ENCODE data around the gene IRAG1. TPM values are rescaled to one million over a fixed set of nuclear protein-coding genes. Genes with fewer than 3 reads are reported as not detected.
"Not testable (repeated sequence)": the region's sequence is repeated elsewhere in the genome, so short reads cannot be mapped to it uniquely, and the experiment has no call there.

IRAG1 gene
- total RNA-seq, 1 donor from 2014 or later, result 5.9 TPM

DNA sequence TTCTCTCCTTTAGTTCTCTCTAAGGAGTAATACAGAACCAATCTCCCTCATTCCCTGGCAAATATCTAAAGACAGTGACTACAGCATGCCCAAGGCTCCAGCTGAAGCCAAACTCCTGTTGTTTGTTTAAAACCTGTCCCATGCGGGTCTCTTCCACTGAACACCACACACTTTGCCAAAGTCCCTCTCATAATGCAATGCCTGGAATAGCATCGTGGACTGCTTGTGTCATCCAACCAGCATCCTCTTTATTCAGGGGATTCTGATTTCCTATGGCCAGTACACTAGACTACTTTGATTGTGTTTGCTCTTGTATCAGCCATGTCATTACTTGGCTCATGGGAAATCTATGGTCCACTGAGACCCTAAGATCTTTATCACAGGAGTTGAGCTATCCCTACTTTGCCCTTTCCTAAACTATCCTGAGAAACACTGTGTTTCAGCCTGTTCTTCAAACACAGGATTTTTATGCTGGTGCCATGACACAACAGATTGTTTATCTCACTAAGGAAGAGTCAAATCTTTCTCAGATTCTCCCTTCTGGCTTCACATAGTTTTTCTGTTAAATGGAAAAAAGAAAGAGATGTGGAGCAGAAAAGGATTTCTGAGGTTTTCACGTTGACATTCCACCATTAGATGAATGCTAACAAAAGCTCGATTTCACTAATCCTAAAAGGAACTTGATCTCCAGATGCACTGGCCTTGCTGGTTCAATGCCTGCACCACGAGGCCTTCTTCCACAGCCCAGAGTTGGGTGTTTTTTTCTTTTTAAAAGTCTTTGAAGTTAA, 15.9 kb upstream of the IRAG1 start:
- ATAC-seq, result no peak
- no peak for DNase-seq (ENCODE audit: missing footprints)
- intact Hi-C loops (cut with DNase I), result no loop called here

DNA sequence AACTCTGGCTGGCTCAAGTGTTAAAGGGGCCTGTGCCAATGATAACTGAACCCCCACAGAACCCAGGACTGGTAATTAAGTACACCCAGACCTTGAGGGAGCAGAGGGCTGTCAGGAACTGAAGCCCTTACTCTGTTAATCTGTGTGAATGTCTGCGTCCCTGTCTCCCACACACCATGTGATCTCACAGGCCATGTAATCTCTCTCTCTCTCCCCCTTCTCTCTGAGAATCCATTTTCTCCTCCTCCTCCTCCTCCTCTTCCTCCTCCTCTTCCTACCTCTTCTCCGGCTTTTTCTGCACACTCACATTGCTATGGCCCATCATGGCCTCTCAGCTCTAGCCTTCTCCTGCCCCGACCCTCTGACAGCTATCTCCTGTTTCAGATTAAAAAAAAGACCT, 14.6 kb upstream of the IRAG1 start:
- ATAC-seq, result no peak
- no peak for DNase-seq (ENCODE audit: missing footprints)
- intact Hi-C loops (cut with DNase I), result no loop called here

DNA sequence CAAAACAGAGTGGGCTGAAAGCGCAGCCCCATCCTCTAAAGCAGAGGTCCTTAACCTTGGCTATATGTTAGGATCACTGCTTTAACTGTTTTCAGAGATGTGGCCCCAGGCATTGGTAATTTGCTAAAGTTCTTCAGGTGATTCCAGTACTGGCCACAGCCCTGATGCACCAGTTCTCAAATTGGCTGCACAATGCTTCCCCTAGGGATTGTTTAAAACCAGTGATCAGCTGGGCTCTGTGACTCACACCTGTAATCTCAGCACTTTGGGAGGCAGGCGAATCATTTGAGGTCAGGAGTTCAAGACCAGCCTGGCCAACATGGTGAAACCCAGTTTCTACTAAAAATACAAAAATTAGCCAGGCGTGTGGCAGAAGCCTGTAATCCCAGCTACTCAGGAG, 8.4 kb upstream of the IRAG1 start:
- ATAC-seq, result no peak
- intact Hi-C loops (cut with DNase I), result no loop called here
- no peak for DNase-seq (ENCODE audit: missing footprints)

DNA sequence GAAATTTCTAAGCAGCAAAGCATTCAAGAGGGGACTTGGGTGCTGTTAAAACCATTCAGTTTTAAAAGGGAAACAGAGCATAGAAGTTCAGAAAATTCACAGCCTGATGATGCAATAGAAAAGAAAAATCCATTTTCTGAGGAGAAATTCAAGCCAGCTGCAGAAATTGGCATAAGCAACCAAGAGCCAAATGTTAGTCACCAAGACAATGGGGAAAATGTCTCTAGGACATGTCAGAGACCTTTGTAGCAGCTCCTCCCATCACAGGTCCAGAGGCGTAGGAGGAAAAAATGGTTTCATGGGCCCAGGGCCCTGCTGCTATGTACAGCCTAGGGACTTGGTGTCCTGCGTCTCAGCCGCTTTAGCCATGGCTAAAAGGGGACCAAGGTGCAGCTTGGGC, 5.5 kb upstream of the IRAG1 start:
- intact Hi-C loops (cut with DNase I), result no loop called here
- ATAC-seq (no peak), DNase-seq (ENCODE audit: missing footprints) (no peak)

DNA sequence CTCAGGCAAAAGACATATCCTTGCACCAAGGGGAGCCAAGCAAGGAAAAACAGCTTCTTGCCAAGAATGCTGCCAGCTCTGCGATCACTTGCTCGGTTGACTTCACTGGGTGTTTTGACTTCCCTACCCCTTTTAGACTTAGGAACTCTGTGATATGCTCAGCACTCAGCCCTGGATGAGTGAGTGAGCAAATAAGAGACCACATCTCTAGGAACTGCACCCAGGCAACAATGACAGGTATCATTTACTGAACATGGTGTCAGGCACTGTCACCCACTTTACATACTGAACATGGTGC, 3.7 kb upstream of the IRAG1 start:
- DNase-seq (ENCODE audit: missing footprints), result no peak
- no peak for ATAC-seq
- intact Hi-C loops (cut with DNase I), result no loop called here

DNA sequence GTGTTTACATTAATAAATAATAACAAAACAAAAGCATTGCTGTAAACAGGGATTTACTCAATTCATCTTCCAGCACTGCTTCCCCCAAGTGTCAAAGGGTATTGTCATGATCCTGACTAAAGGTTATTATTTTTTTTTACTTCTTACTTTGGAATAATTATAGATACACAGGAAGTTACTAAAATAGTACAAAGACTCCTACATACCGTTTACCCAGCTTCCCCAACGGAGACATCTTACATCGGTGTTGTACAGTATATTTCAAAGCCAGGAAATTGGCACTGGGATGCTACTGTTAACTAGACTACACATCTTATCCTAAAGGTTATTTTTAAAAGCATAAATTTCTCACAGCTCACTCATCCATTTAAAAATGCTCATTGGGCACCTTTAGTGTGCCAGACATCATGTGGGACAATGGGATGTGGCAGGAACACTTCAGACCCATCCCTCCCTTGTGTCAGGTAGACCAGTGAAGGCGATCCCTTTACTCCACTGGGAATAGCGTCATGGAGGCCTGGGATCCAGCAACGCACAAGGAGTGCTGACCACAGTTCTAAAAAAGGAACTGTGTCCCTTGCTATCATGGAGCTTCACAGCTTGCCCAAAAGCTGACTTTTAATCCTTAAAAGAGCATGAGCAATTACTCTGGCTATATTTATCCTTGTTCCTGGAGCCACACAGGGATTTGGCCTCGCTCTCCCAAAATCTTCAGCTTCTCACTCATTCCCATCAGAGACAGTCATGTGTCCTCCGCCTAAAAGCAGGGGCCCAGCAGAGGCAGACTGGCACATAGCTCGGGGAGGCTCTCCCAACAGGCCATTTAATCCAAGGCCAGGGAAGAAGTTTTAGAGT, 3.1 kb upstream of the IRAG1 start:
- DNase-seq (ENCODE audit: missing footprints) (no peak), ATAC-seq (peak; percentile 23)
- intact Hi-C loops (cut with DNase I), result no loop called here

DNA sequence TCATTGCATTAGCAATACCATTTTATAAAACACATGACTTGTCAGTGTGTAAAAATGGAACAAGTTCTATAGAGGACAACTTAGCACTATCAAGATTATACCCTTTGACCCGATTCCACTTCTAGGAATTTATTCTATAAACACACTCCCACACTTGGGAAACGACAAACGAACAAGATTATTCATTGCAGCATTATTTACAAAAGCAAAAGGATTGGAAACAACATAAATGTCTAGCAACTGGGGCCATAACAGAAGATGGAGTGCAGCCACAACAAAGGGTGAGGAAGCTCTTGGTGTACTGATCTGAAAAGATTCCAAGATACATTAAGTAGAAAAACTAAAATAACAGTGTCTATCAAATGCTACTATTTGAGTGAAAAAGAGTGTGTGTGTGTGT, 2.3 kb upstream of the IRAG1 start:
- DNase-seq (ENCODE audit: missing footprints) (no peak), ATAC-seq (no peak)
- intact Hi-C loops (cut with DNase I), result no loop called here

DNA sequence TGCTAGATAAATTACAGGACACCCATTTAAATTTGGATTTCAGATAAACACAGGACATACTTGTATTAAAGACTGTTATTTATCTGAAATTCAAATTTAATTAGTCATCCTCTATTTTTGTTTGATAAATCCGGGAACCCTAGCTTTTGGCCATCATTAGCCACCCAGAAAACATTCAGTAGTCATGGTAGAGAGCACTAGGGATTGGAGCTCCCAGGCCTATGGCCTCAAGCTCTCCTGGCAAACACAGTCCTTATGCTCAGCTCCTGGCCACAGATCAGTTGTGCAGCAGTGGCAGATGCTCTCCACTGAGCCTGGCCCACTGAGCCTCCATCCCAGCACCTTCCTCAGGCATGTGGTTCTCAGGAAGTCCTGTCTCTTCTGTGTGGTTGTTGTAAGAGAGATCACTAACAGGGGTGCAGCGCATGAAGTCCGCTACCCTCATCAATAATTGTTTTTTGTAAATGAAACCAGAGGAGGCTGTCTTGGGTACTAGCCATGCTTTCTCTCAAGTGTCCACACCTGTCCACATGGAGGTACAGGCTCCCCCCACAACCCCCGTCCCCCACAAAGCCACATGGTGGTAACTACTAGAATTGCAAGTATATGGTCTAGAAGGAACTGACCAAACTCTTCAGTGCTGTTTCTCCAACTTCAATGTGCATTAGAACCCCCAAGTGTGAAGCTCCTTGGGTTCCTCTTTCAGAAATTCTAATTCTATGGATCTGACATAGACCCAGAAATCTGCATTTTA, 1.1 kb upstream of the IRAG1 start:
- DNase-seq (ENCODE audit: missing footprints) (no peak), ATAC-seq (no peak)
- intact Hi-C loops (cut with DNase I), result no loop called here

DNA sequence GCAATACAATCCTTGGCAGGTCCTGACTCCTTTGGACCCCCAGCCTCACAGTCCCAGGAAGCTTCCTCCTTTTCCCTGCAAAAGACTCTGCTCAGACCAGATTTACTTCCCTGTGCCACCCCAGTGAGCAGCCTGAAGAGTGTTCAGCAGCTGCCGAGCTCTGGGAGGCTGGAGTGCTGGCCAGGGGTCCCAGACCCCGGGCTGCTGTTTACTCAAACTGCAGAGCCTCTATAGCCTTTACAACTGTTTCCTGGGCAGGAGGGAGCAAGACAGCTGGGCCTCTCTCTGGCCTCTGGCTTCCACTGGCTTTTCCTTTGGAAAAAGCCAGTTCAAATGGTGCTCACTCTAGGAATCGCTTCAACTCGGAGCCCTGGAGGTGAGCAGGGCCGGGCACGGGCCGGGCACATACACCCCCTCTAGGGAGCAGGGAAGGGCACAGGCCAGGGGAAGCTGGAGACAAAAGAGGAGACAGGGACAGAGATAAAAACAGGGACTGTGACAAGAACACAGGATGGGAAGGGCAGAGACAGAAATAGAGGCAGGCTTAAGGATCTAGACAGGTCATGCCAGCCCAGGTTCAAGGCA, 932 bp downstream of the IRAG1 start:
- intact Hi-C loops (cut with DNase I), result no loop called here
- no peak for DNase-seq (ENCODE audit: missing footprints)
- ATAC-seq, result no peak

DNA sequence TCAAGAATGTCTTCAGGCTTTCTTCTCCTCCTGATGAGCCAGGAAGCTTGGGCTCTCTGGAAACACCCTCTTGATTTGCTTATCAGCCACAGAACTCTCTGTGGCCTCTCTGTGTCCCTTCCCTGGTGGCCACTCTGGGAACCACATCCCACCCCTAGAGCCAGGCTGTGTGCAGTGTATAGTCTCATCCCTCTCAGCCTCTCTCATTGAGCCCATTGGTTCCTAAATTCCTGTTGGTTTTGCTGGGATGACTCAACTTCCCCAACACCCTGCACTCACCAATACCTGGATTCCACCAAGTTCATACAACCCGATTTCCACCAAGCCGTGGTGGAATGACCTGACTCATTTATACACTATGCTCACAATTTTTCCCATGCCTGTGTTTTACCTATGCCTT, 5.2 kb downstream of the IRAG1 start:
- intact Hi-C loops (cut with DNase I), result no loop called here
- no peak for ATAC-seq
- DNase-seq (ENCODE audit: missing footprints), result no peak

DNA sequence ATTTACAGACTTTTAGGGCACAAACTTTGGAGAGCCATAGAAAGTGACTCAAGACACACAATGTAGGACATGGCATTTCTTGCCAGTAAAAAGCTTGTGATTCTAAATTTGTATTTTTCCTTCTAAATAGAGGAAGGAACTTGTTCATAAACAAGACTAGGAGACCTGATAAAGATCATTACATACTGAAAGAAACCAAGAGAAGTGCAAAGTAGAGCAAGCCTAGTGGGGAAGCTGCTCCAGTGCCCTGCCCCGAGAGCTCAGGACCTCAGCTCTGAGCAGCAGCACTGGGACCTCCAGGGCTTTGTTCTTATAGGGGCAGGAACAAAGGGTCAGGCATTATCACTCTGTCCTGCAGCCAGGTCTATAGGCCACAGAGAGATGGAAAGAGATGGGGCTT, 7.2 kb downstream of the IRAG1 start:
- no peak for DNase-seq (ENCODE audit: missing footprints)
- ATAC-seq, result no peak
- intact Hi-C loops (cut with DNase I), result no loop called here

DNA sequence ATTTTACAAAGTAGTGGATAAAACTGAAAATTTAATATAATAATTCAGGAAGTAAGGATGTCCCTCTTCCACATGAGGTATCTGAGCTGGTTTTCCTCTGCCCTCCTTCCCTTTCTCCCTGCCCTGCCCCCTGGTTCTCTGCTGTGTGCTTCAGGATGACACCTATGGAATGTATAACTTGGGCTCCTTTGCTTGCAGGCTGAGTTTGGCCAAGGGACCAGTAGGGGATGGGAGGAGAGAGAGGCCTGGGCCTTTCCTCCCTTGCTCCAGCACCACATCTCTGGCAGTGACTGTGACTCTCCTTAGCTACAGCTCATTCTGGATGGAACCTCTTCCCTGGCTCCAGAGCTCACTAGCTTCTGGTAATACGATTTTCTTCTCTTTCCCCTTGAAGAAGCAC, 10.1 kb downstream of the IRAG1 start:
- DNase-seq (ENCODE audit: missing footprints), result no peak
- intact Hi-C loops (cut with DNase I), result no loop called here
- no peak for ATAC-seq

DNA sequence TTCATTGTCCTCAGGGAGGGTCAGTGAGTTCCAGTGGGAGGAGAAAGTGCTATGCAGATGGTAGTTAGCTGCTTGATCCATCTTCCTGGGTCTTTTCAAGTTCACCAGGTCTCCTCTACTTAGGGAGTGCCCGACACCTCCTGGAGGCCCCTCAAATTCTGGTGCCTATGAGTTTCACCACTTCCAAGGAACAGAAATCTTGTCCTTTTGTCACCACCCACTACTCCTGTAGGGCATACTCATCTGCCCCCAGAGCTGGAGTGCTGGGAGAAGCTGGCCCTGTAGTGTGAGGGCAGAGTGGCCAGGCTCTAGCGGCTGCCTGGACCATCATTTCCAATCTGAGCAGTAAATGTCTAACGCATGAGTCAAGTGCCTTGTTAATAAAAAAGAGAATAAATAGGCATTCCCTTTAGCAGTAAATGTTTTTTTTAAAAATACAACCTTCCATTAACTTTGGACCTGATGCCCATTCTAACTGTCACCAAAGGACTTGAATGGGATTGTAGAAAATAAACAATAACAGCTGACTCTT, 12.5 kb downstream of the IRAG1 start:
- ATAC-seq (no peak), DNase-seq (ENCODE audit: missing footprints) (no peak)
- intact Hi-C loops (cut with DNase I), result no loop called here

DNA sequence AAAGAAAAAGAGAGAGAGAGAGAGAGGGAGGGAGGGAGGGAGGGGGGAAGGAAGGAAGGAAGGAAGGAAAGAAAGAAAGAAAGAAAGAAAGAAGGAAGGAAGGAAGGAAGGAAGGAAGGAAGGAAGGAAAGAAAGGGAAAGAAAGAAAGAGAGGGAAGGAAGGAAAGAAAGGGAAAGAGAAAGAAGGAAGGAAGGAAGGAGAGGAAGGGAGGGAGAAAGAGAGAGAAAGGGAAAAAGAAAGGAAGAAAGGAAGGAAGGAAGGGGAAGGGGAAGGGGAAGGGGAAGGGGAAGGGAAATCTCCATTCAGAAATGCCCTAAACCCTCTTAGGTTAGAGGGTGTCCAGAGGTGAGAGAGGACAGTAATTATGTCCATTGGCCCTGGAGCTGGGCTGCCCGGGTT, 13.3 kb downstream of the IRAG1 start:
- DNase-seq (ENCODE audit: missing footprints); intact Hi-C loops (cut with DNase I); ATAC-seq: not testable (repeated sequence)

DNA sequence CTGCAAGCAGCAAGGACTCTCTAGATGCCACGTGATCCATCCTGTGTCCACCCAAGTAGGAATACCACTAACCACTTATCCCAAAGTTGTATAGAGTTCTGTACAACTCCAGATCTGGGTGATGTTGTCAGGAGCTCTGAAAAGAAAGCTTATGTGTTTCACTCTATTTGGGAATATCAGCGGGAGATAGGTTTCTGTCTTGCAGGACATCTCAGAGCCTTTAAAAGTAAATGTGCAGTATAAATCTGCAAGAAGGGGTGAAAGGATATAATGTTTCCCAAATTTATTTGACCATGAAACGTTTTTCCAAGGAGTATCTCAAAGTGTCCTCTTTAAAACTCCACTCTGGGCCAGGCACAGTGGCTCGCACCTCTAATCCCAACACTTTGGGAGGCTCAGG, 13.9 kb downstream of the IRAG1 start:
- intact Hi-C loops (cut with DNase I), result no loop called here
- ATAC-seq, result no peak
- DNase-seq (ENCODE audit: missing footprints), result no peak

DNA sequence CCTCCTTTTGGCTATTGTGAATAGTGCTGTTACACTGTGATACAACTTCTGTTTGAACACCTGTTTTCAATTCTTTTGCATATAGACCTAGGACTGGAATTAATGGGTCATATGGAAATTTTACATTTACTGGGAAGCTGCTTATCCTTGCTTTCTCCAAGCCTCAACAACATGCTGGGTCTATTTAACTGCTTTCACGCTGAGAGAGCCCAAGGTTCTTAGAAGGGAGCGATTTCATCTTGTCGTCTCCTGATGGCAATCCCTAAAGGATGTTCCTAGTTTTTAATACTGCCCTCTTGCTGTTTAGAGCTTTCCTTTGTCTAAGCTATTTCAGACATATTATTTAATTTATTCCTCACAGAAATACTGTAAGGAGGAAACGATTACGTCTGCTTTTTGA, 15.5 kb downstream of the IRAG1 start:
- intact Hi-C loops (cut with DNase I), result no loop called here
- DNase-seq (ENCODE audit: missing footprints) (no peak), ATAC-seq (no peak)

DNA sequence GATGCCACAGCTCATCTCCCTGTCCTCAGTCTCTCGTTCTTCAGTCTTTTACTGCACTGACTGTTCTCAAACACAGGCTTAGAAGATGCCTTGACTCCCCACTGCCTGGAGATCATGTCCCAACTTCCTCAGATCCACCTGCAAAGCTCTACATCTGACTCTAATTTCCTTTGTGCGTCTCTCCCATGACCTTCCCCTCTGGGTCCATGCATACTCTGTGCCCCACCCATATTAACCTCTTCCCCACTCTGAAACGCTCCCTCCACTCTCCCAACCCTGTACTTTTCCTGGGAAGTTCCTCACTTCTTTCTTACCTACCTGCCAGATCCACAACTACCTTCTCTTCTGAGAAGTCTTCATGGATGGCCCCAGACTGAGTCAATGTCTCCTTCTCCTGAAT, 16.6 kb downstream of the IRAG1 start:
- ATAC-seq, result no peak
- intact Hi-C loops (cut with DNase I), result no loop called here
- DNase-seq (ENCODE audit: missing footprints), result no peak

DNA sequence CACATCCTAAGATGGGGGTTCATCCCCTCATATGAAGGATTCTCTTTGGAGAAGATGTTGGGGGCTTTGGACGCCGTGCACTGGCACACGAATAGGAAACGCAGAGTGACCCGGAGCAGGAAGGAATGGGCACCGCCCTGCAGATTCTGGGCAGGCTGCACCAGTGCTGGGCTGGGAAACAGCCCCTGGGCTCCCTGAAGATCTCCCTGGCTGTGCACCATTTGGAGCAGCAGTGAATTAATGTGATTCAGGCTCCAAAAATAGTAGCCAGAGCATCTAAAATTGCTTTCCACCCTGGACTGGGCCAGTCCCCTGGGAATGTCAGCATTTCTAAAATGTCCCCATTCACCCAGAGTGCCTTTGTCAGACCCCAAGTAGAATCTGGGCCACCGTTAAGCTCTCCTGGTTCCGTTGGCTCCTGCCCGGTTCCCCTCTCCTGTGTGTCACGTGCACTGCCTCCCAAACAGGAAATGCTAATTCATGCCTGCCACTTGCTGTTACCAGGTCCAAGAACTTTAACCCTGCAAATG, 18.6 kb downstream of the IRAG1 start:
- DNase-seq (ENCODE audit: missing footprints) (peak; percentile 71), ATAC-seq (peak; percentile 91)
- intact Hi-C loops (cut with DNase I), result loop anchor here (2.0 kb wide), 1 partner anchor 16 kb away; no protein-coding TSS in a partner anchor

DNA sequence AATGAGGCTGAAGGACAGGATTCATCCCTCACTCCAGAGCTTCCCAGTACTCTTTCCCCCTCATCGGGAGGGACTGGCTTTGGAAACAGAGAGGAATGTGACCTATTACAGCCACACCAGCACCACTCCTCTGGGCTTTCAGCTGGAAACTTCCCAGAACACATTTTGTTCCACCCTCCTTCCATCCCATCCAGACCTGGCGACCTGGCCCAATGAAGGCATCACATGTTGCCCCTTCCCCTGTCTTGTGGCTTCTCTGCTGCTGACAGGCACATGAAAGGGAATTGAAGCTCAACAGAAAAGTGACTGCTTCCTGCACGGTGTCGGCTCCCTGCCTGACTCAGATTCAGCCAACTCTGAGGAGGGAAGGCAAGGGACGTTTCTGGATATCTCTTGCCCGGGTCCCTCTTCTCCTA, 19.1 kb downstream of the IRAG1 start:
- ATAC-seq (peak; percentile 58), DNase-seq (ENCODE audit: missing footprints) (no peak)
- intact Hi-C loops (cut with DNase I), result loop anchor here (2.0 kb wide), 1 partner anchor 16 kb away; no protein-coding TSS in a partner anchor
